GM12874 (cell line): ENCODE measurements around the gene ZNF69.

Source experiments
- CTCF ChIP-seq: IDR thresholded peaks from 2 replicates; pipeline ENCODE4 v1.5.1; 2011; ENCODE audit warnings: low read depth, mild to moderate bottlenecking, control low read depth, low read length, moderate library complexity; ENCODE audit not compliant: insufficient read depth

ZNF69 gene

GRCh38 chr19:11921852-11922495, 34.4 kb downstream of the ZNF69 start:
- no peak for TF ChIP-seq CTCF

- no peak for TF ChIP-seq CTCF
Measured at GRCh38 chr19:11924886-11925650, 37.5 kb downstream of the ZNF69 start, which contains the start of gene ZNF700. Gene ZNF700 (plus strand): TSS chr19:11925107. CDS start chr19:11925211, 104 bp downstream.

- no peak for TF ChIP-seq CTCF
Measured at GRCh38 chr19:11927227-11927626, 39.6 kb downstream of the ZNF69 start.

DNA sequence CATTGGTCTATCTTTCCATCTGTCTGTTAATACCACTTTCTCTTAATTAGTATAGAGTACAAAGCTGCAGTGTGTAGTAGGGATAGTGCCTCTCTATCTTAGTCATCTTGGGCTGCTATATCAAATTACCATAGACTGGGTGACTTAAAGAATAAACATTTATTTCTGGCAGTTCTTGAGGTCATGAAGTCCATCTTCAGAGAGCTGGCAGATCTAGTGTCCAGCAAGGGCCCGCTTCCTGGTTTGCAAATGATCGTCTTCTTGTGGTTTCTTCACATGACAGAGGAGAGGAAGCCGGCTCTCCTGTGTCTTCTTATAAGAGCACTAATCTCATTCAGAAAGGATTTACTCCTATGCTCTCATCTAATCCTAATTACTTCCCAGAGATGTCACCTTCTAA, 43.5 kb downstream of the ZNF69 start:
- TF ChIP-seq CTCF, result no peak

- no peak for TF ChIP-seq CTCF
Measured at GRCh38 chr19:11931513-11931912, 43.9 kb downstream of the ZNF69 start.

GRCh38 chr19:11942008-11942842, 54.6 kb downstream of the ZNF69 start:
- no peak for TF ChIP-seq CTCF

DNA sequence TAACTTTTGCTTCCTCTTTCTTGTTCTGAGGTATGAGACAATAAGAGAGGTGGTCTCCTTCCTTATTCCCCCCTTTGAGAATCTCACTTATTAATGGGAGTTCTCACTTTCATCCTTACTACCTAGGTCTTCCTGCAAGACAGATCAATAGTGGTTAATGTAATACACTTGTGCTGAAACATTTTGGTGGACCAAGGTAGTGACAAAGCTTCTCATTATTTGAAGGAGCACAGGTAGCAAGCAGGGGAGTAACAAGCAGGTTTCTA, 55.2 kb downstream of the ZNF69 start:
- no peak for TF ChIP-seq CTCF
